T-helper 1 cell (primary cell): Measurements from ENCODE around the gene IGSF5.

ENCODE experiments used
- DNase-seq, 5 donors: peaks; one replicate each; pipeline ENCODE4 v3.0.0-alpha.2; 2012 to 2020

IGSF5 gene

DNA sequence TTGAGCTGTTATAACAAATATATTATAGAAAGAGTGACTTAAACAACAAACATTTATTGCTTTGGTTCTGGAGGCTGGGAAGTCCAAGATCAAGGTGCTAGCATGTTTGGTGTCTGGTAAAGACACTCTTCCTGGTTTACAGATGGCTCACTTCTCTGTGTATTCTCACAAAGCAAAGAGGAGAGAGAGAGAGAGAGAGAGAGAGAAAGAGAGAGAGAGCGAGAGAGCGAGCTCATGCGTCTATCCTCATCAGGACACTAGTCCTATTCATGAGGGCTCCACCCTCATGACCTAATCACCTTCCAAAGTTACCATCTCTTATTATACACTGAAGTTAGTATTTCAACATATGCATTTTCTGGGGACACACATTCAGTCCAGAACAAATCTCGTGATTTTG is 89.6 kb downstream of the IGSF5 start:
- no peak for DNase-seq

DNA sequence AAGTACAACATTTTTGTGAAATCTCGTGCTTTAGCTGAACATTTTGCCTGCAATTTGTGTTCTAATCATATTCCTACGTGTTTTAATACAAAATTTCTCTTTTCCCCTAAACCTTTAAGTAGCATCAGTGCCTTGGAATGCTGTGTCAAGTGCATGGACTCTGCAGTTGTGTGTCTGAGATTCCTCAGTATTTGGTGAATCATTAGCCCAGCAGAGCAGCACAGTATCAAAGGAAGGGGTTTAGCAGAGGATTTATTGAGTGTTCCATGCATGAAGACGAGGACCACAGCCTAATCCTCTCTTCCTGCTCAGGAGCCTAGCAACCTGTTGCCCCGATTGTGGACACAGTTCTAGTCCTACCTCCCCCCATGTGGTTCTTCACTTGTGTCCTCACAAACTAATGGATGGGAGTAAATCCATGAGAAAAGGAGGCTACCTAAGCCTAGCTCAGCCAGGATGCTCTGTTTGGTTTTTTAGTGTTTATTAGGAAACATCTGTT is 92.9 kb downstream of the IGSF5 start:
- DNase-seq: no peak

DNA sequence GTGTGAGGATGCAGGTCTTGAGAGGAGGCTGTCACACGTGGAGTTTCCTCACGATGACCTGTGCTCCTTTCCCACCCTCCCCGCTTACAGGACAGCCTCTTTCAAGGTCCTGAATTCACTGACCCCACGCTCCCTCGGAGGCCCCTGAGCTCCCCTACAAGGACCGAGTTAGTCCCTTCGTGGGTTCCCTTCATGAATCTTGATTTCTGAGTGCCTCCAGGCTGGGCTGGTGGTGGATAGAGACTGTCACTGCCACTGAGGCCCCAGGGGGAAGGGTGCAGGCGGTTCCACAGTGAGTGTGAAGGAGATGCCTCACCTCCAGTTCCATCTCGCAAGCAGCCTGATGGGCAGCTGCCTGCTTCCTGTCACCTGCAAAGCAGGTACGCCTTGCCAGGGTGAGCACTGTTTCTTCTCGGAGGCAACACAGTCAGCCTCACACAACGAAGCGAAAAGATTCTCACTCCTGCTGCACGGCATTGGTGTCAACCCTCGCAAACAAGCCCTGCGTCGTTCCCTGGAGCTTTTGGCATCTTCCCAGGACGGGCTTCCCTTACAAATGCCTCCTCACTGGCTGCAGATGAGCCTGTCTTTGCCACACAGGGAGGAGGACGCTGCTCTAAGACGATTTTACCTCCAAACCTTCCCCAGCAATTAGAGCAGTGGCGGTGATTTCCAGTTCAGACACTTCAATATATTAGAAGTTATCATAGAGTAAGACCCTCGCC is 95.6 kb downstream of the IGSF5 start:
- no peak for DNase-seq

DNA sequence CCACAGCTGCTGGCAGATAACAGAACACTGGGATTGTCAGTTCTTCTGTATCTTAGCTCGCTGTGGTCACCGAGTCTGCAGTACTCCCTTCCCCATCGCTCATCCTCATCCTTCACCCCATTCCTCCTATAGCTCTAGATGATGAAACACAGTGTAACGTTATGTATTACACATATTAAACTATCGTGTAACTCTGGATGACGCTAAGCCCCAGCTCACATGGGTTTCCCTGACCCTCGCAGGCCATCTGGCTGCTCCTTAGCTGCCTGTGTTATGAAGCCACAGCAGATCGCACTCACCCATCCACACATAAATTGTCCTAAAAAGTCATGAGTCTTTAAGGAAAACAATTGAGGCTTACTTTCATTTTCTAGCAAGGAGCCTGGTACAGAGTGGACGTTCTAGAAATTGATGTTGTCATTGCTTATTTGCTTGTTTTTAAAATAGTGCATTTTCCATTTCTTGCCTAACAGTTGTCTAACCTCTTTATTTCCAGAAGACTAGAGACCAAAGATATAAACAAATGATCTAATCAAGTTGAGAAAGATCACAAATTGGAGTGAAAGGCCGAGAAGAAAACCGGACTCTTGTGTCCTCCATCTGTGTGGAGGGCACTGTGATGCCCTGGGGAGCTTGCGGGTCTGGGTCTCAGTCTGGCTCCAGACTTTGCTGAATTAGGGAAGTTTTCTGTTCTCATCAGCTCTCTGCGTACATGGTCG is 97.9 kb downstream of the IGSF5 start:
- DNase-seq: no peak

DNA sequence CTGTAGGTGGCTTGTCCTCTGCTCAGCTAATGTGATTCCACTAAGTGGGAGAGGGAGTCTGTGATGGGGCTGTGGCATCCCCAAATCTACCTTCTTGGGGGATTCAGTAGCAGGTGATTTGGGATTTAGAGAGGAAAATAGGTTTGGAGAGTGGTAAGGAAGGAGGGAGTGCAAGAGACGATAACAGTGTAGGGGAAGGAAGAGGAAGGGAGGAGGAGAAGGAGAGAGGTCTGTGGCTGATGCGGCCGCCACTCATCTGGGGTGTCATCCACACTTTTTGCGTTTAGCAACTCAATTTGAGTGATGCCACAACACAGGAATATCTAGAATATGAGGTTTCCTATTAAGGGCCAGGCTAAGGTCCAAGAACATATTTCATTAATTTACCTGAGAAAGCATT is 98.5 kb downstream of the IGSF5 start:
- DNase-seq: no peak

DNA sequence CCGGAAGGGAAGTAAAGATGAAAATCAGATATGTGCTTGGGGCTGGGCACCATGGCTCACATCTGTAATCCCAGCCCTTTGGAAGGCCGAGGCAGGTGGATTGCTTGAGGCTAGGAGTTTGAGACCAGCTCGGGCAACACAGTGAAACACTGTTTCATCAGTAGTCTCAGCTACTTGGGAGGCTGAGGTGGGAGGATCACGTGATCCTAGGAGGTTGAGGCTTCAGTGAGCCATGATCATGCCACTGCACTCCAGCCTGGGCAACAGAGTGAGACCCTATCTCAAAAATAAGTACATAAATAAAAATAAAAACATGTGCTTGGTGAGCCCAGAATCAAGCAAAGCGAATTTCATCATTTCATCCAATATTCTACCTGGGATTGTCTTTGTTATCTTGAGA is 98.9 kb downstream of the IGSF5 start:
- DNase-seq: no peak

DNA sequence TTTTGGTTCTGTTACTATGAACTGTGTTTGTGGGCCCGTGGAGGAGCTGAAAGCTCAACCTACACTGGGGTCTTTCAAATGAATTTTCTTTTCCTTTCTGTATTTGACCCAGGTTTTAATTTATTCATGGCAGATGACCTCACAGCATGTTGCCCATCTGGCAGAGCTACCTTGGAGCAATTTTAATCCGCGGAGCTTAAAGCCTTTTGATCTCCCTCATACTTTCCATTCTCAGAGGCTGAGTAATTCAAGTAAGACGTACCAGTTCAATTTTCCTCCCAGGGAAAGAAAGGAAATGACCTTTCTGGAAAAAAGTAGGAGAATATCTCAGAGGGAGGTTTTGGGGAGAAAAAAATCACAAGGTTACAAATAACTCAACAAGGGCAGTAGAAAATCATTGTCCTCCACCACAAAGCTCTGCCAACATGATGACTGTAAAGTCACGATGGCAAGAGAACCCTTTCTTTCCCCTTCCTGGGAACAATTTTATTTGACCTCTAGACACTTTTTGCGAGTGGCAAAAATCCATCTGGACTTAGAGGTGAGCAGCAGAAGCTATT is 100.7 kb downstream of the IGSF5 start:
- DNase-seq: no peak

DNA sequence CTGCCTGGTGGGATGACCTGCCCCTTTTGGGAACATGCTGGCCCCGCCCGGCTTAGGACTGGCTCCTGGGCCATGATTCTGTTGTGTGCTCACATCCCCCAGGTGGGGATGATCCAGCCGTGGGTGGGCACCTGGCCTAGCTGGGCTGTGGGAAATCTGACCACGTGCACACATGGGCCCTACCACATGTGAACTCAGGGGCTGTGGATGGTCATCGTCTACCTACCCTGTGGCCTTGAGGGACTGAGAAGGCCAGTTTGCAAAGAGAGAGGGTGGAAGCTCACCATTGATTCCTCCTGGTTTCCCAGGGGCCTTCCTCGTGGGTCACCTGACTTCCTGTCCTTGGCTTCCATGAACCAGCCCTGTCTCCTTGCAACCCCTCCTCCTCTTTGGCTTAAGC is 102.9 kb downstream of the IGSF5 start:
- no peak for DNase-seq

DNA sequence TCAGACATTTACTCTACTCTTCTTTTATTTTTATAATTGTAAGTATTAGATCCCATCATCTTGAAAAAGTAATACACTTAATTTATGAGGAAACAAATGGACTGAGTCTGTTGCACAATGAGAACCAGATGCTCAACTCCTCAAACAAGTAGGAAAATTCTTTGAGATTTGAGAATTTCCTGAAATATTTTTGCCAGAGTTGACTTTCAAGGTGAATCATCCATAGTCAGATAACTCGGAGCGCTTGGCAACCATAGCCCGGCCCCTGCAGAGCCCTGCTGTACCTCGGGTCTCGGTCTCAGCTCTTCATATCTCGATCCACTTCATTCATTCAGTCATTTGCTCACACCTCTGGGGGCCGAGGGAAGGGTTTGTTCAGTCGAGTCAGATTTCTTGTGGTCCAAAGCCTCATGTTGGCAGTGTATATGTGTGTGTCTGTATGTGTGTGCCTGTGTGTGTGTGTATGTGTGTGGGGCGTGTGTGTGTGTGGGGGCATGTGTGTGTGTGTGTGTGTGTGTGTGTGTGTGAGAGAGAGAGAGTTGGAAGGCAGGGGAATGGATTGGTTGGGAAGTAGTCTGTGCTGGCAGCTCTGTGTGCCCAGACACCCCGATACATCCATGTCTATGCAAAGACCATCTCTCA is 104.2 kb downstream of the IGSF5 start:
- DNase-seq: no peak

DNA sequence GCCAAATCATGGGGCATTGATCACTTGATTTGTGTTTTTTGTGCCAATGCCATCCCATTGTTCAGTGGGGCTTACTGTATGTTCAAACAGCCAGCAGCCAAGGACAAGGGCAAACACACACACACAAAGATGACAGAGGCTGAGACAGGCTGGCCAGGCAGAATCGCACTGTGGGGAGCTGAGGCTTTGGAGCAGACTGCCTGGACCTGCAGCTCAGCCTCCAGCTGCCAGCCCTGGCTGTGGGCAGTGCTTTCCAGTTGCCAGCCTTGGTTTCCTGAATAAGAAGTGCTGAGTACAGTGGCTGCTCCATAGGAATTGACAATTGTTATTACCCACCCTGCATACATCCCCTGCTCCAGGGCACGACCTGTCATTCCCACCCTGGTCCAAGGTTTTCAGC is 105.3 kb downstream of the IGSF5 start:
- no peak for DNase-seq

DNA sequence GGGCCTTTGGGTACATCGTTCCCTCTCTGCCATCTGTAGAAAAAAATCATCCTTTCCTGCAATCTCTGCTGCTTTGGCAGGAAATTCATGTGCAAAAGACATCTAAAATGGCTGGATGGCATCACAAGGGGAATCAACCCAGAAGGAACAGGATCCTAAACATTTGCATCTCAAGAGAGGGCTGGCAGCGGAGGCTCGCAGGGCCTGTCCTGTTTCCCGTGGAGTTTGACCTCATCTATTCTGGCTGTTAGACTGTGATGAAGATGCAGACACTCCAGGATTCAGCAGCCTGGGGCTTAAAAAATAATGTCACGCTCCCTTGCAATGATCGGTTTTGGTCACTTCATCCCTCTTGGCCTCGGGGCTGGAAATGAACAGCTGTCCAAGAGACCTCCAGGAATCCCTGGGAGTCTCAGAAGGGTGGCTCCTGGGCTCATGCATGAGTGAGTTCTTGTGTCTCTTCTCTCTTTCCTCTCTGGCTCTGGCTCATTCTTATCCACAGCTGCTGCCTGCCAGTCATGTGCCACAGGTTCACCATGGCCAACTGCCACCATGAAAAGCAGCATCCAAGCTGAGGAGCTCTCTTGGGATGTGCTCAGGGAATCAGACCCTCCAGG is 106.1 kb downstream of the IGSF5 start:
- no peak for DNase-seq
